Measurements from ENCODE around the gene USE1.

The USE1 gene

DNA sequence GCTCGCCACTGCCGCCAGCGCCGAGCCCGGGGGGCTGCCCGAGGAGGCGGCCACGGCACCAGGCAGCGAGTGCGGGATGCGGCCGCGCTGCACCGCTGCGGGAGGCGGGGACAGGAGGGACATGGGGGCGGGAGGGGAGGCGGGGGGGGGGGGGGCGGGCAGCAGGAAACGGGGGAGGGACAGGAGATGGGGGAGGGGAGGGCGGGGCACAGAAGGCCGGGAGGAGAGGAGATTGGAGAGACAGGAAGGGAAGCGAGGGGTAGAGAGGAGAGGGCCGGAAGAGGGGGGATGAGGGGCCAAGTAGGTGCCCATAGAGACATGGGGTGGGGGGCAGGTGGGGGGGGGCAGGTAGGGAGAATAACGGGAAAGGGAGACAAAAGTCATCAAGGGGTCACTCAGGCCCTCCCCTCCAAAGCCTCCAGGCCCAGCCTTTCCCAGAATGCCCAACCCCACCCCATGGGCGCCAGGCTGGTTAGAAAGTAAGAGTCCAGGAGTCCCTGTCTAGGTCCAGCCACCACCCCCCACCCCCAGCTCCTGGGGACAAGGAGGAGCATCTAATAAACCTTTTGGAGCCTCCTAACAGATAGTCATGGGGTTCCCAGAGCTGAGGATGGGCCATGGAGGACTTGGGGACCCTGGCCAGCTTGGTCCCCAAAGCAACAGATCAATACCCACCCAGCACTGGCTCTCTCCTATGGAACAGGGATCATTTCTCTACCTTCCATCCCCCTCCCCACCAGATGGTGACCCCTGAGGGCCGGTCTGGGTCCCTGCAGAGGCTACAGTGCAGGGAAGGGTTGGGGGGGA, 21.0 kb downstream of the USE1 start:
- DNase-seq (ENCODE audit: low read depth) = no peak

DNA sequence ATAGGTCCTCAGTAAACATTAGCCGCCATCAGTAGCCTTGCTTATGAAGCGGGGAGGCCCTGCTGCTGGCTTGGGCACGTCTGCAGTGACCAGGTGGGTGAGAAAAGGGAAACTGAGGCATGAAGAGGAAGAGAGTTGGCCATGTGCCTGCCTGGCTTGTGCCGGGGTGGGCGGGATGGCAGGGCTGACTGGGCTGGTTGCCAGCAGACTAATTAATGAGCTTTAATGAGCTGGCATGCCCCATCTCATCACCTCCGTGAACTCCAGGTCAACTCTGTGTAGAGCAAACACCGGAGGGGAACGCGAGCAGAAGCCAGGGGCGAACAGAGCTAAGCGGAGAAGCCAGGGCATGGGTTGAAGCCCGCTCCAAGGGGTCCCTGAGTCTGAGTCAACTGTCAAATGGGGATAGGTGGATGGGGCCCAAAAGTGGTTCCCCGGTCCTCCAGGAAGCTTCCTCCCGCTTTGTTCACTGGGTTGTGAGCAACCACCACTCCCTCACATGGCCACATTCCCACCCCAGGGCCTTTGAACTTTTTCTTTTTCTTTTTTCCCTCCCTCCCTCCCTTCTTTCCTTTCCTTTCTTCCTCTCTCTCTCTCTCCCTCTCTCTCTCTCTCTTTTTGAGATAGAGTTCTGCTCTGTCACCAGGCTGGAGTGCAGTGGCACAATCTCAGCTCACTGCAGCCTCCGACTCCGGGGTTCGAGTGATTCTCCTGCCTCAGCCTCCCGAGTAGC, 21.8 kb downstream of the USE1 start:
- no peak for DNase-seq (ENCODE audit: low read depth)

DNA sequence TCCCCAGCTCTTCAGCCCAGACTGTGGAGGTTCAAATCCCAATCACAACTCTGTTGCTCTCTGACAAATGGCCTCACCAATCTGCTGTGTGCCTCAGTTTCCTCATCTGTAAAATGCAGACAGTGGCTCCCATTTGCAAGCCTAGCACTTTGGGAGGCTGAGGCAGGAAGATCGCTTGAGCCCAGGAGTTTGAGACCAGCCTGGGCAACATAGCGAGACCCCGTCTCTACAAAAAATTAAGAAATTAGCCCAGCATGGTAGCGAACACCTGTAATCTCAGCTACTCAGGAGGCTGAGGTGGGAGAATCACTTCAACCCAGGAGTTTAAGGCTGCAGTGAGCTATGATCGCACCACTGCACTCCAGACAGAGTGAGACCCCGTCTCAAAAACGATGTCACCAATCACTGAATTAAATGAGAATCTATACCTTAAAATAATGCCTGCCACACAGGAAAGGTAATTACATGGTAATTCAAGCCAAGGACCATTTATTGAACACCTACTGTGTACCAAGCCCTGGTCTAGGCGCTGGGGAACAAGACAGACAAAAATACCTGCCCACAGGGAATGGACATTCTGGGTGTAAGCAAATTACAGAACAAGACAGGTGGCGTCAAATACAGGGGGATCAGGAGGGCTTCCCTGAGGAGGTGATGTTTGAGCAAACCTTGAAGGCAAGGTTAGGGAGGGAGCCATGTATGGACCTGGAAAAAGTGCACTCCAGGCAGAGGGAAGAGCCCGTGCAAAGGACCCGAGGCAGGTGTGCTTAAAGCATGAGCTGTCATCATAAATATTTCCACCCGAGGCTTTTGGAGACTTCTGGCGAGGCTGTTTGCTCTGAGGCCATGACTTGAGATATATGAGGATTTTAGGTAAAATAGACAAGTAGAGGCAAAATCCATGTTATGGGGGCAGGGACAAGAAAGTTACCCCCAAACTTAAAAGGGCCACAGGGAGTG, 22.9 kb downstream of the USE1 start:
- no peak for DNase-seq (ENCODE audit: low read depth)

- no peak for DNase-seq (ENCODE audit: low read depth)
Measured at GRCh38 chr19:17240062-17240752, 25.1 kb downstream of the USE1 start.

DNA sequence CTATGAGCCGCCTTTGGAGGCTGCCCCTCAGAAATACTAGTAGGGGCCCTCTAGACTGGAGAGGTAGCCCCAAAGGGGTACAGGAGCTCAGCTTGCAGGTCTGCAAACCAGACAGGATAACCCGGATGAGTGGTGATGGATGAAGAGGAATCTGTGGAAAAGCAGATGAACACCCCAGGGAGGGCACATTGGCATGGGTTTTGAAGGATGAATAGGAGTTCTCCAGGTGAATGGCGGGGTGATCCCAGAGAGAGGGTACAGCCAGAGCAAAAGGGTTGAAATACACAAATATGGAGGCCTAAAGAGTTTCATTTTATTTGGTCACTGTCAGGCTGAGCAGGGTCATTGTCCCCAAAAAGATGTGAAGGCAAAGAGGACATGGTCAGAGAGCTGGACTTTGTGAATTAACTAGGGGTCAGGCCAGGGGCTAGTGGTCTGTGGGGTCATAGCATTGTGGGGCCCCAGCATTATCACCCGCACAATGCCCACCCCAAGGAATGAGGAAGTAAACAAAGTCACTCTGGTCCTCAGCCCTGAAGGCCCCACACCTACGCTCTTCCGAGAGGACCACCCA, 25.8 kb downstream of the USE1 start:
- DNase-seq (ENCODE audit: low read depth) = no peak

- DNase-seq (ENCODE audit: low read depth) = no peak
Measured at GRCh38 chr19:17242431-17243208, 27.5 kb downstream of the USE1 start.

DNA sequence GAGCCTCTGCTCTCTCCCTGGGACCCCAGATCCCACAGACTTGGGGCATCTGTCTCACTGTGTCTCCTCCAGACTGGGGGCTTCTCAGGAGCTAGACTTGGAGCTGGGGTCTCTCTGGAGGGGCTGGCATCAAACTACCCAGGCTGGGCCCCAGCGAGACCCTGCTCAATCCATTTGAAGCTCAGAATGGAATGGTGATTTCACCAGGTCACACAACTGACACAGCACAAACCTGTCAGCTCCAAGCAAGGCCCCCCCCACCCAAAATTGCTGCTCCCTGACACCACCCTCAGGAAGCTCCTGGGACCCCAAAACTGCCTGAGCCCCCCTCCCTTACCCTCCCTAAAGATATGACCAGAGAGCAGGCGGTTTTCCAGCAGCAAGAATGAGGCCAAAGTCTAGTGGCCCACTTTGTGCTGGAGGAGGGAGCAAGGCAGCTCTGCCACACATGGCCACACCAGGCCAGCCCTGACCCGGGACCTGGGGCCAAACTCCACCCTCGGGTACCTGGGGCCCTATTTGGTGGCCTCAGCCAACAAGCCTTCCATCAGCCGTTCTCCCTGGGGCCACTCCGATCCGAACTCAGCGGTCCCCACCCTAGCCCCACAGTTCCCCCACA, 28.2 kb downstream of the USE1 start:
- no peak for DNase-seq (ENCODE audit: low read depth)

DNA sequence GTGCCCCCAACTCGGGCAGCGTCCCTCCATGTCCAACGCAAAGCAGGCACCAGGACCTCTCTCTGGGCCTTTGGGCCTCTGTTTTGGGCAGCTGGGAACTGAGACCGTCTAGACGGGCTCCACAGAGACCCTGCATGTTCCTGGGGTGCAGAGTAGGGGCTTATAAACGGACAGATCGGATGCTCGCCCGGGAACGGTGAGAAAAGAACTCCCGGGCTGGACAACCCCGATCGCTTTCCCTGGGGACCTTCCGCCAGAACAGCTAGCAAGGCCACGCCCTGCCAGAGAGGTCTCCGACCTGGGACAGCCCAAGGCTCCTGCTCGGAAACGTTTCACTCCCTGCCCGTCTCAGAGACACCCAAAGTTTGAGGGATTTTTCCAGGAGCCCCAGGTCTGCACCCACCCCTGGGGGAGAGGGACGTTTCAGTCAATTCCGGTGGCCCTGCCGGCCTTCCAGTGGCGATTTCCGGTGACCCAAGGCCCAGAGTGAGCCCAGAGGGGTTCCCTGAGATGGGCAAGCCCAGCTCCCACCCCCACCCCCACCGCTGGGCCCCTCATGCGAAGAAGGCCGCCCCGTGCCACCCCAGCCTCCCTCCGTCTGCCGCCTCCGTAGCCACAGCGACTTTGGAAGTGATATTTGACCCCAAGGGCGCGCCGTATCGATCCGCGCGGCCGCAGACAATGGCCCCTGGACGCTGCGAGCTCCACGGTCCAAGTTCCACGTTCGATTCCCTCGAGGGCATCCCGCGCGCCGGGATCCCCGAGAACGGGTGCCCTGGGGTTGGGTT, 28.9 kb downstream of the USE1 start:
- no peak for DNase-seq (ENCODE audit: low read depth)

- no peak for DNase-seq (ENCODE audit: low read depth)
Measured at GRCh38 chr19:17244618-17245534, 29.7 kb downstream of the USE1 start.

GRCh38 chr19:17245535-17245984, 30.4 kb downstream of the USE1 start, which contains the start of gene NR2F6:
TSS of gene NR2F6 (minus strand) at chr19:17245919. CDS start at chr19:17245220, 699 bp downstream.
- DNase-seq (ENCODE audit: low read depth) = no peak

DNA sequence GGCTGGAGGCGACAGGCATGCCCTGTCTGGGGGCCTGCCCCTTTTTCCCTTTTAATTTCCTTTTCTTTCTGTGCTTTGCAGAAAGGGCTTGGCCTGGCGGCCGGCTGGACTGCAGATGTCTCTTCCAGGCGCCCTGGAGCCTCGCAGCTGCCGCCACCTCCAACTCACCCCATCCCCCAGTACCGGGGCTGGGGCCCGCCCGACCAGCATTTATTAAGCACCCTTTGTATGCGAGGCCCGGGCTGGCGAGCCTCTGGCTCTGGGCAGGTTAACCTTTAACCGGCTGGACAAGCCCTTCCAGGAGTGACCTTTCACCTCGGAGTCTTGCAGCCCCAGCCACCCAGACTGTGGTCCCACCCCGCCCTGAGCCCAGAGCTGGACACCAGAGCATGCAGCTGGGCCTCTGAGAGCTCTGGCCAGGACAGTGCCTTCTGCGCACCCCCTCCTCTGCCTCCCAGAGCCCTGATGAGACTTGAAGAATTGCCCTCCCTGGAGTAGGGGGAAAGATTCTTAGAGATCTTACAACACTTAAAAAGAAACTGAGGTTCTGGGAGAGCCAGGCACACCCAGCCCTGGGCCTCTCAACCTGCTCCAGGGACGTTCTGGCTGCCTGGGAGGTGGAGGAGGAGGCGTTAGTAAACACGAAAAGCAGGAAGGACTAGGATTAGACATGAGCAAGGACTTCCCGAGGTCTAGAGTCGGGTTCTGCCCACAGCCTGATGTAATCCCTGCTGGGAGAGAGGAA, 31.7 kb downstream of the USE1 start:
- DNase-seq (ENCODE audit: low read depth) = peak; percentile 58

DNA sequence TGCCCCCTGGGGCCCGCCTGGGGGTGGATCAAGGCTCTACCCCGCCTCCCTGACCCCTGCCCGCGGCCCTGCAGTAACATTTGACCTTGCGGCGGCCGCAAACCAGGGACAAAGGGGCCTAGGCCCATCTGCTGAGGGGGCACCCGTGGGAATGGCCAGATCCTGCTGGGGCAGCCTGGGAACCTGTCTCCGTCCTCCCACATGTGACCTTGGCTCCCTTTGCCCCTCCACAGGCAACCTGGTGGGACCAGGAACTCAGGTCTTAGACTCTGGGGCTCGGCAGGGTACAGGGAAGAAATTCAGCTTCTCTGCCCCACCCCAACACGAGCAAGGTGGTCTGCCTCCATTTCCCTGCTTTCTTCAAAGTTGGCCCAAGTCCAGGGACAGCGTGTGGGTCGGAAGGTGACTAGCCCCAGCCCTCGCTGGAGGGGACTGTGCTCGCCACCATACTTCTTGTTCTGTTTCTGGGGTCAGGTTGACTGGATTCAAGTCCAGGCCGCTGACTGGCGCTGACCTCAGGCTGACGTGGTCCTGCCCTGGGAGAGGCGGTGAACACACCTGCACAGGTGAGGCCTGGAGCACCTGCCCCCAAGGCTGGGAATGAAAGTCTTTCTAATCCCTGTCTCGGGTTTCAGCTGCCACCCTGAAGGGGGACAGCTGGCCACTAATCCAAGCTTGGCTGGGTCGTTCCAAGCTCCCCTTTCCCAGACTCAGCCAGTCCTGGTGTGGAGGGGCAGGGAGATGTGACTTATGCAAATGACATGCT, 33.0 kb downstream of the USE1 start:
- DNase-seq (ENCODE audit: low read depth) = no peak

GRCh38 chr19:17249887-17250548, 34.9 kb downstream of the USE1 start:
- no peak for DNase-seq (ENCODE audit: low read depth)

DNA sequence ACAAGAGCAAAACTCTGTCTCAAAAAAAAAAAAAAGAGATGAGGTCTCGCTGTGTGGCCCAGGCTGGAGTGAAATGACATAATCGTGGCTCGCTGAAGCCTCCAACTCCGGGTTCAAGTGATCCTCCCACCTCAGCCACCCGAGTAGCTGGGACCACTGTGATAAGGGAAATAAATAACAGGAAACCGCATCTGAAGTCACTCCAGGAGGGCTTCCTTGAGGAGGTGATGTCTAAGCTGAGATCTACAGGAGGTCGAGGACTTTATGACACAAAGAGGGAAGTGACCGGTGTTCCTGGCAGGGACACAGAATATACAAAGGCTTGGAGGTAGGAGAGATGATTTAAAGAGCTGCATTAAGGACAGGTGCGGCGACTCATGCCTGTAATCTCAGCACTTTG, 39.5 kb downstream of the USE1 start:
- DNase-seq (ENCODE audit: low read depth) = no peak

DNA sequence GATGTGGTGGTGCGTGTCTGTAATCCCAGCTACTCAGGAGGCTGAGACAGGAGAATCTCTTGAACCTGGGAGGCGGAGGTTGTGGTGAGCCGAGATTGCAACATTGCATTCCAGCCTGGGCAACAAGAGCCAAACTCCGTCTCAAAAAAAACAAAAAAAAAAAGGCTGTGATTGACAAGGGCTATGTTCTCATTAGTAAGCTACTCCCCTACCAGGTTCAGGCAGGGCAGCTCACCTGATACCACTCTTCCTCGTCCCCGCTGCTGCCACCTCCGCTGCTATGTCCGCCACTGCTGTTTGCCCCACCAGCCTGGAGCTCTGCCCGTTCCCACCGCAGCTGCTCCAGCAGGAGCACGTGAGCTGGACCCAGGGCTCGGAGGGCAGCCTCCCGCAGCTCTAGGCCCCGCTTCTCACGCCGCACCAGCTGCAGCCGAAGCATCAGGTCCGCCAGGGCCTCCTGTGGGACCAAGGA, 40.0 kb downstream of the USE1 start:
- DNase-seq (ENCODE audit: low read depth) = peak; percentile 59

DNA sequence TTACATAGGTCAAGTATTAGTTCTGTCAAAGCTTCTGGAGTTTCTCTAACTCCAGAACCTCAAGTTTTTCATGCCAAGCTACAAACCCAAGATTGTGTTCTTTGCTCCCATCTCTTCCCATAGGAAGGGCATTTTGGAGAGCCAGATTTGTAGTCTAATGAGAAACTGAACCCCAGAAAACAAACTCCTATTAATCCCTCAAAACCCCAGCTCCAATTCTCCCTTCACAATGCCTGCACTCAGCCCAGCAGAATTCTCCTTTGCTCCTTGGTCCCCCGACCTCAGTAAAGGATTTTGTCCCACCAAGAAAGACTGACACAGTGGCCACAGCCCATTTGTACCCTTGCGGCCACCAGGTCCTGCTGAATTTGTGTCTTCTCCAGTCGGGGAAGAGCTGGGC, 41.0 kb downstream of the USE1 start:
- DNase-seq (ENCODE audit: low read depth) = no peak

Data from iris pigment epithelial cell (primary cell).